WERI-Rb-1 (cell line): Measurements from ENCODE around the gene GALNS.

Experiments used
- DNase-seq: peaks from one replicate; pipeline ENCODE4 v3.0.0-alpha.2; 2020
- H3K27ac ChIP-seq: fragments of 250-450 bp; sonication (Bioruptor Pico); 2 replicates; pipeline ENCODE4 v1.5.1; 2020; ENCODE audit warnings: mild to moderate bottlenecking, moderate library complexity
- H3K27me3 ChIP-seq: fragments of 250-450 bp; sonication (Bioruptor Pico); 2 replicates; pipeline ENCODE4 v1.5.1; 2021; ENCODE audit warnings: mild to moderate bottlenecking, low read depth, moderate library complexity; ENCODE audit not compliant: insufficient read depth, severe bottlenecking
- H3K36me3 ChIP-seq: fragments of 250-450 bp; sonication (Bioruptor Pico); 2 replicates; pipeline ENCODE4 v1.5.1; 2020; ENCODE audit warnings: mild to moderate bottlenecking, moderate library complexity
- H3K4me3 ChIP-seq: 2 replicates; pipeline ENCODE4 v1.5.1; 2011; ENCODE audit warnings: low read depth, mild to moderate bottlenecking, control low read depth, low read length
- H3K9me3 ChIP-seq: fragments of 250-450 bp; sonication (Bioruptor Pico); 2 replicates; pipeline ENCODE4 v1.5.1; 2021; ENCODE audit warnings: mild to moderate bottlenecking, moderate library complexity; ENCODE audit not compliant: severe bottlenecking
- TF ChIP-seq, protein P1 (sequence below): IDR thresholded peaks from 2 replicates; pipeline ENCODE4 v1.5.1; 2011; ENCODE audit warnings: low read depth, mild to moderate bottlenecking, control low read depth, inconsistent platforms, low read length

Gene GALNS

DNA sequence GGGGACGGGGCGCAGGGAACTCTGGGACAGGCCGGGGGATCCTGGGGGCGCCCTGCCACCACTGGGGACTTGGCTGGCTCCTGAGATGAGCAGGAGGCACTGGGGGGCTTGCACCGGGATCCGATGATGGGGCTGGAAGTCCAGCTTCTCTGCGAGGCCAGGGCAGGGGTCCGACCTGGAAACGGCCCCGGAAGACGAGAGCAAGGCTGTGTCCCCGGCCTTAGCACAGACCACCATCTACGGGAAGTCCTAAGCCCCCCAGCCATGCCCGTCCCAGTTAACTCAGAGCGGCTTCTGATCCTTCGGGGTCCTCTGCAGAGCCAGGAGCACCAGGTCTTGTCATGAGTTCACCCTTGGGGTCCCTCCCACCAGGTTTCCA lies 52.6 kb downstream of the GALNS start:
- Histone ChIP-seq H3K4me3 (peak overlapping the region; percentile 72), H3K9me3 (no peaks in the 10 kb centered on the region), H3K36me3 (peaks cover 46% of the 10 kb centered on the region), H3K27ac (peak overlapping the region; percentile 92), H3K27me3 (no peaks in the 10 kb centered on the region)
- no peak for DNase-seq
- TF ChIP-seq, protein P1, sequence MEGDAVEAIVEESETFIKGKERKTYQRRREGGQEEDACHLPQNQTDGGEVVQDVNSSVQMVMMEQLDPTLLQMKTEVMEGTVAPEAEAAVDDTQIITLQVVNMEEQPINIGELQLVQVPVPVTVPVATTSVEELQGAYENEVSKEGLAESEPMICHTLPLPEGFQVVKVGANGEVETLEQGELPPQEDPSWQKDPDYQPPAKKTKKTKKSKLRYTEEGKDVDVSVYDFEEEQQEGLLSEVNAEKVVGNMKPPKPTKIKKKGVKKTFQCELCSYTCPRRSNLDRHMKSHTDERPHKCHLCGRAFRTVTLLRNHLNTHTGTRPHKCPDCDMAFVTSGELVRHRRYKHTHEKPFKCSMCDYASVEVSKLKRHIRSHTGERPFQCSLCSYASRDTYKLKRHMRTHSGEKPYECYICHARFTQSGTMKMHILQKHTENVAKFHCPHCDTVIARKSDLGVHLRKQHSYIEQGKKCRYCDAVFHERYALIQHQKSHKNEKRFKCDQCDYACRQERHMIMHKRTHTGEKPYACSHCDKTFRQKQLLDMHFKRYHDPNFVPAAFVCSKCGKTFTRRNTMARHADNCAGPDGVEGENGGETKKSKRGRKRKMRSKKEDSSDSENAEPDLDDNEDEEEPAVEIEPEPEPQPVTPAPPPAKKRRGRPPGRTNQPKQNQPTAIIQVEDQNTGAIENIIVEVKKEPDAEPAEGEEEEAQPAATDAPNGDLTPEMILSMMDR = no peak

- DNase-seq = peak; percentile 63
- Histone ChIP-seq H3K27ac (peak within 1 kb of the TSS; percentile 92), H3K27me3 (no peaks in the 10 kb centered on the region), H3K36me3 (peaks cover 39% of the 10 kb centered on the region), H3K4me3 (peak within 1 kb of the TSS; percentile 72), H3K9me3 (no peaks in the 10 kb centered on the region)
- TF ChIP-seq, protein P1 = no peak
Observed at GRCh38 chr16:88803264-88803987, 53.3 kb downstream of the GALNS start, which contains the start of gene CDT1. TSS of gene CDT1 (plus strand) at chr16:88803789. CDS start at chr16:88803832, 43 bp downstream.

DNA sequence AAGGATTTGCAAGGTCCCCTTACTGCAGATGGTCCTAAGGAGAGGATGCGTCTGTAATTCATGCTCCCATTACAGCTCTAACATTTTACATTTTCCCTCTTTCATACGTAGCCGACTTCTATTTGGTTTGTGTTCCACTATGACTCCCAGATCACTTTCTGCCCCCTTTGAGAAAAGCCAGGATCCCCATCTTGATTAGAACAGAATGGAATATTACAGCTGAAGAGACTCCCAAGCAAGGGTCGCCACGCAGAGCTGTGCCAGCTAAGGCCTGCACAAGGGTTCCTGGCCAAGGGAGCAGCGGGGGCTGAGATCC lies 56.5 kb downstream of the GALNS start:
- TF ChIP-seq, protein P1 = no peak
- no peak for DNase-seq
- H3K36me3 ChIP-seq = peaks cover 9% of the 10 kb centered on the region
- no peak overlapping the region for H3K27ac ChIP-seq
- no peak overlapping the region for H3K4me3 ChIP-seq
- no peaks in the 10 kb centered on the region for H3K9me3 ChIP-seq
- H3K27me3 ChIP-seq = no peaks in the 10 kb centered on the region

- H3K27me3 ChIP-seq = no peaks in the 10 kb centered on the region
- no peak overlapping the region for H3K27ac ChIP-seq
- DNase-seq = no peak
- H3K36me3 ChIP-seq = peaks cover 4% of the 10 kb centered on the region
- TF ChIP-seq, protein P1 = no peak
- no peak overlapping the region for H3K4me3 ChIP-seq
- H3K9me3 ChIP-seq = no peaks in the 10 kb centered on the region
Observed at GRCh38 chr16:88799569-88800276, 57.0 kb downstream of the GALNS start.

GRCh38 chr16:88798772-88799455 lies 57.8 kb downstream of the GALNS start:
- Histone ChIP-seq H3K36me3 (no peaks in the 10 kb centered on the region), H3K4me3 (no peak overlapping the region), H3K27me3 (no peaks in the 10 kb centered on the region), H3K9me3 (no peaks in the 10 kb centered on the region), H3K27ac (no peak overlapping the region)
- TF ChIP-seq, protein P1 = no peak
- no peak for DNase-seq
